Stromal cell of bone marrow (primary cell): ENCODE results near the gene STK32C.

Source experiments
- DNase-seq: peaks from one replicate; pipeline ENCODE4 v3.0.0-alpha.2; 2012; ENCODE audit warnings: low read depth

The STK32C gene

DNA sequence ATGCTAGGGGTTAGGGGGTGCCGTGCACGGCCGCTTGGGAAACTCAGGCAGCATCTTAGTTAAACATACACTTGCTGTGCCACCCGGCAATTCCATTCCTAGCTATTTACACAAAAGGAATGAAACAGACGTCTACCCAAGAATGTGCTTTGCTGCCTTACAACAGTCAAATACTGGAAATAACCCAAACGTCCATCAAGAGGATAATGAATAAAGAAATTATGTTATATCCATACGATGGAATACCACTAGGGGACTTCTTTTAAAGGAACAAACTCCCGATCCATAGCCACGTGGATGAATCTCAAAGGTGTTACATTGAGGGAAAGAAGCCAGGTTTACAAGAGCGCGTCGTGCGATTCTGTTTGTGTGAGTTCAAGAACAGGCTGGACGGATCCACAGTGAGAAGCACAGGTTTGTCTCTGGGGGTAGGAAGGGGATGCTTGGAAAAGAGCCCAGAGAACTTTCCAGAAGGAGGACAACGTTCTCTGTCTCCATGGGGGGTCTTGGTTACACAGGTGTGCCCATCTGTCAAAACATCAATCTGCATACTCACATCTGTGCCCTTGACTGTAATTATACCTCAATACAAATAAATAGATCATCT, 41.8 kb downstream of the STK32C start:
- no peak for DNase-seq

DNA sequence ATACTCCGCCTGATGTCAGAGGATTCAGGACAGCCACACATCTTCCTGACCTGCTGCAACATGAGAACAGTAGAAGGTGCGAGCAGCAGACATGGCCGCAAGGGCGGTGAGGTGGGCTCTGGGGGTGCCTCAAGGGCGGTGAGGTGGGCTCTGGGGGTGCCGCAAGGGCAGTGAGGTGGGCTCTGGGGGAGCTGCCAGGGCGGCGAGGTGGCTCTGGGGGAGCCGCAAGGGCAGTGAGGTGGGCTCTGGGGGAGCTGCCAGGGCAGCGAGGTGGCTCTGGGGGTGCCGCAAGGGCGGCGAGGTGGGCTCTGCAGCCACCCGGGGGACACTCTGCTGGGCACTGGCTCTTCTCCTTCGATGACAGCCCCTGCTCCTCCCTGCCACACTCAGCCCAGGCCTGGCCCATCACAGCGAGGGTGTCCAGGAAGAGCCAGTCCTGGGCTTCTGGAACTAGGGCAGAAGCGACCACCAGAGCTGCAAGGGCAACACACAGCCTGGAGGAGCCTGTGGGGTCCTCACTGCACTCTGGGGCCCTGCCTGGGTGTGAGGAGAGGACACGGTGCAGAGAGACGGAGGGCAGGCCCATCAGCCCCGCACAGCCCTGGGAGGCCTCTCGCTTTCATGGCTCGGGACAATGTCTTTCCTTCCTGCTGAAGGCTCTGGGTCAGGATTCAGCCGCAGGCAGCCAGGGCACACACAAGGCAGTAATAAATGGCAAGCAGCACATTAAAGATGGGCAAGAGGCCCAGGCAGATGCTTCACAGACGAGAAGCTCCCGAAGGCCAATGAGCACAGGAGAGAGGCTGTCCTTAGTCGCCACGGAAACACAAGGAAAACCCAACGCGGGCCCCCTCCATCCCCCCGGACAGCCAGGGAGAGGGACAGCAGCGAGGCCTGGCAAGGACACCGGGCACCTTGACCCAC, 42.5 kb downstream of the STK32C start:
- DNase-seq, result no peak

DNA sequence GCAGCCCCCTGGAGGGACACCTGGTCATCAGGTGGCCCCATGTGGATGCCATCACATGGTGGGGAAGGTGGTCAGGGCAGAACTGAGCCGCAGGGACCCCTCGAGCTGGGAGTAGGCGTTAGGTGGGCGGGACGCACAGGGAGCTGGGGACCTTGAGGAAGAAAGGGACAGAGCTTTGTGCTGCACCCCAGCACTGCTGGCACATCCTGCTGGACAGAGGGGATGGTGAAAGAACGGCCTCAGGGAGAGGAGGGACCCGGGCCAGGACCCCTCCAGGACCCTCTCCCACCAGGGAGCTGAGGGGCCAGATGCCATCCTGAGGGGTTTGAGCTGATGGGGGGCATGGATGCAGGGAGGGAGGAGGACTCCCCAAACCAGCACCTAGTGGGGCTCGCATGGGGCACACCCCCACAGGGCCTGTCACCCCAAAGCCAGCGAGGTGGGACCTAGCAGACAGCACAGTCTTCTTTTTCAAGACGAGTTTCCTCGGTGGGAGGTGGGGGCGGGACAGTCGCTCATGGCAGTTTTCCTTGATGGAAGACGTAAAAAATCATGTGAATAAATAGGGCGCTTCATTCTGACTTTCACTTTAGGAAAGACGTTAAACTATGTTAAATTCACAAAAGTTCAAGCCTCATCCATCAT, 43.3 kb downstream of the STK32C start:
- DNase-seq, result no peak

DNA sequence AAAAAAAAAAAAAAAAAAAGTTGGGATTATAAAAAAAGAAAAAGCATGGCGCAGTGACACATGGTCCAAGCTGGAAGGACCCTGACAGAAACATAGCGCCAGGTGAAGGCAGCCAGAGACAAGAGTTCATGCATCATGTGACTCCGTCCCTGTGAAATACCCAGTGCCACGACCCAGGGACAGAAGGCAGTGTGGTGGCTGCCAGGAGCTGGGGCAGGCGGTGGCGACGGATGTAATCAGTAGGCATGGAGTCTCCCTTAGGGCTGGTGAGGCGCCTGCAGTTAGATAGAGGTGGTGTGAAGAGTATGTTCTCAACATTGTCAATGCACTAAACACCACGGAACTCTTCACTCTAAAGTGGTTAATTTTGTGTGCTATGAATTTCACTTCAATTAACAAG, 43.9 kb downstream of the STK32C start:
- no peak for DNase-seq

DNA sequence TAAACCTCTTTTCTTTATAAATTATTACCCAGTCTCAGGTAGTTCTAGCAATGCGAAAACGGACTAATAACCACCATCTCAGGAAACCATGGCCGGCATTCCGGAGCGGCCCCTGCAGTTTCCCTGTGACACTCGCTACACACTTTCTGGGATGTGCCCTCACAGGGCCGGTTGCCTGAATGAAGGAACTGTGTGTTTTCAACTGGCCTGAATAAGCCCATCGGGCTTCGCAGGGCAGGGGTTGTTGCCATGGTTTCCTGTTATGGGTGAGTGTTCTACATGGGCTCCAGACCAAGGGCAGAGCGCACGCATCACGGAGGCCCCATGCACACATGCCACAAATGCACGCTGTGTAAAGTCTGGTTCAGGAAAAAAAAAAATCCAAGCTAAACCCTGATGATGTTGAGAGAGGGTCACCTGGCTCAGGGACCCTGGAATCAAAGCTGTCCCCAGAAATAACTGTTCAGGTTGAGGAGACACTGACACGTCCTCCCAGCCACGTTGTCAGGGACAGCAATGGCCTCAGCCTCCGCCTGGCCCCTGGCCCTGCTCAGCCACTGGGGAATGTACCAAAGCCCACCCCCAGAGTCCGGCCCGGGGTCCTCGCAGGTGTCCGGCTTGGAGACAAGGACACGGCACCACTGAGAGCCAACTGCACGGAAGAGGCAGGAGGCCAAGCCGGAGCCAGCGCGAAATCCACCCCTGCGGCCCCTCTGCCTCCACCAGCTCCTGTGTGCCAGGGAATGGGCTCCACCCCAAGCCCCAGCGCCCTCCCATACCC, 47.9 kb downstream of the STK32C start:
- no peak for DNase-seq

DNA sequence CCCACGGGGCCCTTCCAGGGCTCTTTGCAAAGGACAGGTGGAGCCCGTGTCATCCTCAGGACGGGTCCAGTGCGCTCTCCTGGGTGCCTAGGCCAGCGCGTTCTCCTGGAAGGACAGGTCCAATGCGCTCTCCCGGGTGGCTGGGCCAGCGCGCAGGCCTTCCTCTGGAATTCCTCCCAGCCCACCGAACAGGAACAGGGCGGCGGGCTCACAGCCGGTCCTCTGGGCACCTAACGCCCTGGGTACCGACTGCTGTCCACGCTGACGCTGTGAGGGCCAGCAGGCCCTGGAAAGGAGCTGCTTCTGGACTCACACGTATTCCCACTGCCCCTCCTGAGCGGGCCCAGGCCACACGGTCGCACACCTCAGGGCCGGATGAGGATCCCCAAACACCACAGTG, 49.3 kb downstream of the STK32C start:
- no peak for DNase-seq

DNA sequence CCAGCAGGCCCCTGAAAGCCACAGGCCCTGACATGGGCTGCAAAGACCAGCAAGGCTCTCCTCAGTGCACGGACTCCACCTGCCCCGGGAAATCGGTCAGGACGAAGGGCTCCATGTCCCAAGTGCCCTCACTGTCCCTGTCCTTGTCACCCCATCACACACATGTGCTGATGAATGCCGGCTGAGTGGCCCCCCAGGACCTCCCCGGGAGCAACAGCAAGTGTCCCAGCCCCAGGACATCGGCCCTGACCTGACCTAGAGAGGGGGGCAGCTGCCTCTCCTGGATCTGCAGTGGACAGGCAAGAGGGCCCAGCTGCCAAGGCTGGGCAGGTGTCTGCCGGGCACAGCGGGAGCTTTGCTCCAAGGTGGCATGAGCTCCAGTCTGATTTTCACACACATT, 49.8 kb downstream of the STK32C start:
- DNase-seq, result no peak

DNA sequence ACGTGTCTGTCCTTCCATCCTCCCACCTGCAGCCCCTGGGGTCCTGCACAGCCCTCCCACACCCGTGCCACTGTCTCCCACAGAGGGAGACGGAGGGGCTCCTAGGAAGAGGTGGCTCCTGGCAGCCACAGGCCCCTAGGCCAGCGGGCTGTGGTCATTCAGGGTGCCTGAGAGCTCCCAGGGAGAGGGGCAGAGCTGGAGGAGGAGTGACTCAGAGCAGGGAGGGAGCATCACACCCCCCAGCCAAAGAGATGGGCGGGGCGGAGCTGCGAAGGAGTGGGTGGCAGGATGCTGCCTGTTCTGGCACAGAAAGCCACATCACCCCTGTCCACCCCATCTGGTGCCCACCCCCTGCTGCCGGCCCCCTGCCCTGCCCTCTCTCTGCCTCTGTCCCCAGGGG, 50.5 kb downstream of the STK32C start:
- DNase-seq, result peak; percentile 6

DNA sequence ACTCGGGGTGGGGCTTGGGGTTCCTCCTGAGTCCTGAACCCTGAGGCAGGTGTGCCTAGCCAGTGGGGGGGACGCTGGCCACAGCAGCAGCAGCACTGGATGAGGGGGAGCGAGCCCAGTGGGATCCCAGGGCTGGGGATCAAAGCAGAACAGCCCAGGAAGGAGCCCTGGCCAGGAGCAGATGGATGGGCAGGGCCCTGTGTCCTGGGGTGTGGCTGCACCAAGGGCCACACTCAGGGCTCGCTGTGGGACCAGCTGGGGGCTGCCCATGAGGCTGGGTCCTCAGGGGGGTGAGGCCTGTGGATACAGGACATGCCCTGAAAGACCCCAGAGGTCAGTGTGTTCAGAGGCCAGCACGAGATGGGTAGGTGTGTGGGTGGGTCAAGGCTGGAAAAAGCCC, 50.9 kb downstream of the STK32C start:
- DNase-seq, result no peak

DNA sequence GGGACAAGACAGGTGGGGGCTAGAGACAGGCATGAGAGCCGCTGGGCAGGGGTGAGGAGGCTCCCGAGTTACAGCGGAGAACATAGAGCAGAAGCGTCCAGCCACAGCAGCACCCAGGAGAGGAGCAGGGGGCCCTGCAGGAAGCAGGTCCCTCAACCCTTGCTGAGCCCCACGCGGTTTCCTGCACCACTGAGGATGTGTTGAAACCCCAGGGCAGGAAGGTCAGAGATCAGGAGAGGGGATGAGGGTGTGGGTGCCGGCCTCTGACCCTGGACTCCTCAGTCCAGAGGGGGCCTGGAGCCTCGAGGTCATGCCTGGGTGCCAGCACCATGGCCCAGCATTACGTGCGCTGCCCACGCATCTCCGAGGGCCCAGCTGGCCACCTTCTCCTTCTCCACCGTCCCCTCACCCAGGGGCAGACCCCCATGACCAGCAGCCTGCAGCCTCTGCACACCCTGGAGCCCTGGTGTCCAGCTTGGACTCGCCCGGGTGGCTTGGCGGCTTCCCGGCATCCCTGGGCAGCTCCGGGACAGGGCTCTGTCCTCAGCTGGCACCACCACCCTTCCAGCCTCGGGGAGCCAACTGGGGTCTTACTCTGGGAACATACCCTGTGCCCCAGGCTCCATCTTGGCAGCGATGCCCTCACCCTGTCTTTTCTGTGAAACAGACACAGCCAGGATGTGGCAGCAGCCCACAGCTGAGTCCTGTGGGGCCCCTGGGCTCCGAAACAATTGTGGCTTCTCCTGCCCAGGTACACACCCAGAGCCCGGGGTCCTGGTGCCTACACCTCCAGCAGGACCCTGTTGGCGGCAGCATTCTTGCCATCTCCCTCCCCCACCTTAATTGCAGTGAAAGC, 52.0 kb downstream of the STK32C start:
- no peak for DNase-seq

DNA sequence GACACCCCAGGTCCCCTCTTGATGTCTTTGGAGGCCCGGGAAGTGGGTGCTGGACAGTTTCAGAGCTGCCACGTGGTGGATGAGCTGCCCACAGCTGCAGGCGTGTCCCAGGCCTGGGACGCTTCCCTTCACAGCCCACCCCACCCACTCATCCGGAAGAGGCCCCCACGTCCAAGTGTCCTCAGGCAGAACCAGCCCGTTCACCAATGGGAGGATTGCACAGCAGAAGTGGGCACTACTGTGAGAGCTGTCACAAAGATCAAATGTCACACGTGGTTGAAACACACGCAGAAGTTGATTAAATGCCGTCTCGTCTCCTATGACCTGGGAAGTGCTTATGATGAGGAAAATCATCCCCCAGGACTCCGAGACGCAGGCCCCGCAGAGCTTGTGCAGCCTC, 52.9 kb downstream of the STK32C start:
- no peak for DNase-seq

DNA sequence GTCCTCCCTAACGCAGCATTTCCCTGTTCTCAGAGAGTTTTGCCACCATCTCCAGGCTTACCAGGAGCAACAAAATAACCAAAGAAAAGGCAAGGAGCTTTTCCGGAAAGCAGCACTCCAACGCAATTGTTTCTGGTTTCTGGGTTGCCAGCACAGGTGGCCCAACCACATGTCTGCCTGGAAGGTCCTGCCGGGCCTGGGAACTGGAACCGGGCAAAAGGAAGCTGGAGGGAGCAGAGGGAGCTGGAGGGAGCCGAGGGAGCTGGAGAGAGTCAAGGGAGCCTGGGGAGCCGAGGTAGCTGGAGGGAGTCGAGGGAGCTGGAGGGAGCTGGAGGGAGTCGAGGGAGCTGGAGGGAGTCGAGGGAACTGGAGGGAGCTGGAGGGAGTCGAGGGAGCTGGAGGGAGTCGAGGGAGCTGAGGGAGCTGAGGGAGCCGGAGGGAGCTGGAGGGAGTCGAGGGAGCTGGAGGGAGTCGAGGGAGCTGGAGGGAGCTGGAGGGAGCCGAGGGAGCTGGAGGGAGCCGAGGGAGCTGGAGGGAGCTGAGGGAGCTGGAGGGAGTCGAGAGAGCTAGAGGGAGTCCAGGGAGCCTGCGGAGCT, 54.6 kb downstream of the STK32C start:
- DNase-seq, result no peak

DNA sequence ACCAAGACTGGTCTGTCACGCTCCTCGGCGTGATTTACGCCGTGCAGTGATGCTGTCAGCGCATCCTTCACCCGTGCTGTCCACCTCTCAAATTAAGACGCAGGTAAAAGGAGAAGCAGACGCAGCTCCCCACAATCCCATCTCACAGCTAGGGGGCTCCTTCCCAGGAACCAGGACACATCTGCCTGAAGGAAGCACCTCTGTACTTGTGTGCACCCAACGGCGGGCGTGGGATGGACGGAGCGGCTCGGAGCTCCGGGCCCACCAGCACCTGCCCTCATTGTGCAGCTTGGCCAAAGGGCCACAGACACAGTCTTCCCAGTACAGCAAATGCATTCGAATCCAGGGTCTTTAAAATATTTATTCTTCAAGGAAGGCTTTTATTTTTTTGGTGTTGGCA, 55.3 kb downstream of the STK32C start:
- no peak for DNase-seq

DNA sequence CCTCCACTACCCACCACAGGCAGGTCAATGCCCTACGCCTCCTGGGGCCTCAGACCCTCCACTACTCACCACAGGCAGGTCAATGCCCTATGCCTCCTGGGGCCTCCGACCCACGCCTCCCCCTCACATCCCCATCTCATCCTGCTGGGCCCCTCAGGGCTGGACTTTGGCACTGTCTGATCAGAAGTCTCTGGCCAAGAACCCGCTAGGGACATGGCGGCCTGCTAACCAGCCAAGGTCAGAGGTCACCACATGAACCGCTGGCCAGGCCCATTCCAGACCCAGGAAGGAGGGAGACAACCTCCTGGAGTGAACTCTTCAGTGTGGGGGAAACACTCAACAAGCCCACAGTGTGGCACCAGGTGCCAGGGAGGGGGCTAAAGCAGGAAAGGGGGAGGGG, 55.8 kb downstream of the STK32C start:
- no peak for DNase-seq

DNA sequence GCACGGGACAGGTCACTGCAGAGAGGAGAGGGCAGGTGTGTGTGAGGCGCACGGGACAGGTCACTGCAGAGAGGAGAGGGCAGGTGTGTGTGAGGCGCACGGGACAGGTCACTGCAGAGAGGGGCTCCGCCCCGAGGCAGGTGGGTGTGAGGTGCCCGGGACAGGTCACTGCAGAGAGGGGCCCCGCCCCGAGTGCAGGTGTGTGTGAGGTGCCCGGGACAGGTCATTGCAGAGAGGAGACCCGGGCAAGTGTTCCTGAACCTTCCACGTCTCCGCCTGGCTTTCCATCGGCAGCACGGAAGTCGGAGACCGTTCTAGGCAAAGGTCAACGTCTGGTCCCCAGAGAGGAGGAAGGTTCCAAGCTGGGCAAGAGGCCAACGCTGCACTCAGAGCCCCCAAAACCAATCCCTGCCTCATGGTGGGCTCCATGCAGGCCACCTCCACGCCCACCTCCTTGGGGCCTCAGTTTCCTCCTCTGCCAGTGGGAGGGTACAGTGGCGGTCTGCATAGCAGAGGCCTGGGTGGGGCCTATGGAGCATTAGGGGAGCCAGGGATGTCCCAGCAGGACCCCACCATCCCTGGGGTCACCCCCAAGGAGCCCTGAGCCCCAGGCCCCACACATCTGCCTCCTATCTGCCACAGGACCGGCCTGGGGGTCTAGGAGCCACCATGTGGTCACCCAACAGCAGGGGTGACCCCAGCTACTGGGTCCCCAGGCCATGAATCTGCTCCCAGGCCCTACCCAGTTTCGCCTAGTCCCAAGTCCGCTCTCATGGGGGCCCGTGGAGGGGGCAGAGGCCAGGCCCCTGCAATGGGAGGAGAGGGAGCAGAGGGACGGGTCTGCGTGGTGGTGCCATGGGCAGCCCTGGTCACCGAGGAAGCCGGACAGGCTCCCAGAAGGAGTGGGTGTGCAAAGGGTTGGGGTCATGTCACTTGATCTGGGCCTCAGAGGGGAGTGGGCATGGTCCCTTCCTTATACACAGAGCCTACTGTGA, 57.0 kb downstream of the STK32C start:
- DNase-seq, result no peak

DNA sequence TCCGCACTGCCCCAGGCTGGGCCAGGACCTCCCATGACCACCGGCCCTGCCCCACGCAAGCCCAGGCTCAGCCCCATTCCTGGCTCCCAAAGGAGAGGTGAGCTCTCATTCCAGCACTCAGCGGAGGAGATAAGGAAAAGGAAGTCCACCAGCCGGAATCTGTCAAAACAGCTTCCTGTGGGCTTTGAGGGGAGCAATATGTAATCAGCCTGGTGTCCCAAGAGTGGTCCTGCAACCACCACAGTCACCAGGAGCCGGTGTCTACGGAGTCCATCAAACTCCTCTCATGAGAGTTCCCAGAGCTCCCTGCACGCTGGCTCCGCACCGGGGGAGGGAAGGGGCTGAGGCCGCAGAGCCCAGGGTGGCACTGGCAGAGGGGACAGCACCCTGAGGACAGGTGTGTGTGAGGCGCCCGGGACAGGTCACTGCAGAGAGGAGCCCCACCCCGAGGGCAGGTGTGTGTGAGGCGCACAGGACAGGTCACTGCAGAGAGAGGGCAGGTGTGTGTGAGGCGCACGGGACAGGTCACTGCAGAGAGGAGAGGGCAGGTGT, 57.9 kb downstream of the STK32C start:
- DNase-seq, result no peak

DNA sequence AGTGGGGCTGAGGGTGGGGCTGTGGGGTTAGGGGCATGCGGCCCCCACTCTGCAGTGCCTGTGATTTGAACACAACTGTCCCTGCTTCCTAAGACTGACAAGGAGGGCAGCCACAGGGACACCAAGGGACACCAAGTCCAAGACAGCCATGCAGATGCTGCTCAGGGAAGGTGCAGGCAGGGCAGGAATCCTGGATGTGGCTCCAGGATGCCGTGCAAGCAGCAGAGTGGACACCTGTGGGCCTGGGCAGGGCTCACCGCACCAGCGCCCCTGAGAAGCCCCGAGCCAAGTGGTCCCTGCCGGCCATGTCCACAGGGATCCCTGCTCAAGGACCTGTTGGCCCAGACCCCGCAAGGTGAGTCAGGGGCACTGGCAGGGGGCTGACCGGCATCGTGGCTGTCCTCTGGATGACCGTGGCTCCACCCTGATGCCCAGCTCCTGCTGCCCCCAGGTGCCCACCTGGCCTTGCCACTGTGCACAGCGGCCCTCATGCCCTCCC, 58.5 kb downstream of the STK32C start:
- DNase-seq, result no peak

DNA sequence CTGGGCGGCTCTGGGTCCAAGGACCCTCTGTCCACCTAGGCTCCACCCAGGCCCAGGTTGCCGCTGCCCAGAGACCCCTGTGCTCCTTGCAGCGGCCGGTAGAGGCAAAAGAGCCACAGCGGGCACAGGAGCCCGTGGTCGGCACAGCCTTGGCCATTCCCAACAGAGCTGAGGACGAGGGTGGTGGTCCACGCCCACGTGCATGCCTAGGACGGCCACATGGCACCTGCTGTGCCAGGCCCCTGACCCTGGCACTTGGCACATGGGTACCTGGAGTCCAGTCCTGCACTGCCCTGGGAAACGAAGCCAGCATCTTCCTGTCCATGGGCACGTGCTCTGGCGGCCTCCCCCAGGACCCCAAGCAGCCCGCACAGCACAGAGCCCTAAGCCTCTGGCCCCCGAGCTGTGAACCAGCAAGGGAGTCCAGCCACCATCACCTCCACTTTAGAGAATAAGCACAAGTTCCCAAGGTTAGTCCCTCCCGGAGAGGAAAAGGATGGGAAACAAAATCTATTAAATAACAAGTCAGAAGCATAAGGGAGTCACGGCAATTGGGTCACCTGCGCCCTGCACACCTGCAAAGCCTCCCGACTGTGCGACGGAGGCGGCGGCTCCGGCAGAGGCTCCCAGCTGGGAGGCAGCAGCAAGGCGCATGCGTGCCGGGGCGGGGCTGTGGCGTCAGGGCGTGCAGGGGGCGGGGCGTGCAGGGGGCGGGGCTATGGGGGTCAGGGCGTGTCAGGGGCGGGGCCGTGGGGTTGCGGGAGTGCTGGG, 59.1 kb downstream of the STK32C start:
- DNase-seq, result no peak

DNA sequence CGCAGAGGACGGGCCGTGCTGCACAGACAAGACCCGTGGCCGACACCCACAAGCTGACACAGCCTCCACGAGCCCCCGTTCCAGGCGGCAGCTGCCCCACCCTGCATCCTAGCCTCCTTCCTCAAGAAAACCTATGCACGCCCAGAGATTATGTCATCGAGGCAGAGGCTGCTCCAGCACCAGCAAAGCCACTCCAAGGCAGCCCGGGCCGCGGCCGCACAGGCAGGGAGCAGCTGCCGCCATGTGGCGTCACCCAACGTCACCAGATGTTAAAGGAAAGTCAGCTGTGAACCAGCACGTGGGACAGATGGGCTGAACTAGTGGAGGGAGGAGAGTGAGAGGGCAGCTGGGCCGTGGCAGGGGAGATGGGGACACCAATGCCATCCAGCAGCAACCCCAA, 59.8 kb downstream of the STK32C start:
- no peak for DNase-seq
